Body of pancreas (tissue), 4 donors: ENCODE measurements around the gene RPRD1B.

Source experiments
- POLR2A ChIP-seq, 3 donors: fragments of 450-650 bp; IDR thresholded peaks; one replicate each; pipeline ENCODE4 v1.6.1; 2016; ENCODE audit warnings: antibody characterized with exemption in 3 of 3, mild to moderate bottlenecking in 2 of 3
- TF ChIP-seq, protein P1 (sequence below), 7 experiments: fragments of 450-650 bp in 4 of 7; fragments of 200-600 bp in 3 of 7; sonication (generic) in 3 of 7; IDR thresholded peaks; one replicate each; pipeline ENCODE4 v1.5.1; 2016 to 2019; ENCODE audit warnings: antibody characterized with exemption in 7 of 7

DNA sequence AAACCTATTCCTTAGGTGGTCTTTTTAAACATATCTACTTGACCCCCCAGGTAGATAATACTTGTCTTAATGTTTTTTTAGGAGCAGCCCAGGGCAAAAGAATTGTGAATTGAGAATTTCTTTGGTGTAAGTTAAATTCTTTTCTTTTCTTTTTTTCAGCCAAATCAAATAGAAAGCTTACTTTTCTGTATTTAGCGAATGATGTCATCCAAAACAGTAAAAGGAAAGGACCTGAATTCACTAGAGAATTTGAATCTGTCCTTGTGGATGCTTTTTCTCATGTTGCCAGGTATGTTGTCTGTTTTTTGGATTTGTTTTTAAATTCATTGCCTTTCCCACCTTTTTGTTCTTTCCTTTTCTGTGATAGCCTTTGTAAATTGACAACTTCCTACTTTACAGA, 6.7 kb downstream of the RPRD1B start:
- no peak for TF ChIP-seq POLR2A (IDR thresholded peaks at IDR 0.05)
- TF ChIP-seq, protein P1, sequence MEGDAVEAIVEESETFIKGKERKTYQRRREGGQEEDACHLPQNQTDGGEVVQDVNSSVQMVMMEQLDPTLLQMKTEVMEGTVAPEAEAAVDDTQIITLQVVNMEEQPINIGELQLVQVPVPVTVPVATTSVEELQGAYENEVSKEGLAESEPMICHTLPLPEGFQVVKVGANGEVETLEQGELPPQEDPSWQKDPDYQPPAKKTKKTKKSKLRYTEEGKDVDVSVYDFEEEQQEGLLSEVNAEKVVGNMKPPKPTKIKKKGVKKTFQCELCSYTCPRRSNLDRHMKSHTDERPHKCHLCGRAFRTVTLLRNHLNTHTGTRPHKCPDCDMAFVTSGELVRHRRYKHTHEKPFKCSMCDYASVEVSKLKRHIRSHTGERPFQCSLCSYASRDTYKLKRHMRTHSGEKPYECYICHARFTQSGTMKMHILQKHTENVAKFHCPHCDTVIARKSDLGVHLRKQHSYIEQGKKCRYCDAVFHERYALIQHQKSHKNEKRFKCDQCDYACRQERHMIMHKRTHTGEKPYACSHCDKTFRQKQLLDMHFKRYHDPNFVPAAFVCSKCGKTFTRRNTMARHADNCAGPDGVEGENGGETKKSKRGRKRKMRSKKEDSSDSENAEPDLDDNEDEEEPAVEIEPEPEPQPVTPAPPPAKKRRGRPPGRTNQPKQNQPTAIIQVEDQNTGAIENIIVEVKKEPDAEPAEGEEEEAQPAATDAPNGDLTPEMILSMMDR (IDR thresholded peaks at IDR 0.05): no peak
